ENCODE results near the gene OR4F6.
"Not testable (repeated sequence)": the region's sequence is repeated elsewhere in the genome, so short reads cannot be mapped to it uniquely, and the experiment has no call there.

DNA sequence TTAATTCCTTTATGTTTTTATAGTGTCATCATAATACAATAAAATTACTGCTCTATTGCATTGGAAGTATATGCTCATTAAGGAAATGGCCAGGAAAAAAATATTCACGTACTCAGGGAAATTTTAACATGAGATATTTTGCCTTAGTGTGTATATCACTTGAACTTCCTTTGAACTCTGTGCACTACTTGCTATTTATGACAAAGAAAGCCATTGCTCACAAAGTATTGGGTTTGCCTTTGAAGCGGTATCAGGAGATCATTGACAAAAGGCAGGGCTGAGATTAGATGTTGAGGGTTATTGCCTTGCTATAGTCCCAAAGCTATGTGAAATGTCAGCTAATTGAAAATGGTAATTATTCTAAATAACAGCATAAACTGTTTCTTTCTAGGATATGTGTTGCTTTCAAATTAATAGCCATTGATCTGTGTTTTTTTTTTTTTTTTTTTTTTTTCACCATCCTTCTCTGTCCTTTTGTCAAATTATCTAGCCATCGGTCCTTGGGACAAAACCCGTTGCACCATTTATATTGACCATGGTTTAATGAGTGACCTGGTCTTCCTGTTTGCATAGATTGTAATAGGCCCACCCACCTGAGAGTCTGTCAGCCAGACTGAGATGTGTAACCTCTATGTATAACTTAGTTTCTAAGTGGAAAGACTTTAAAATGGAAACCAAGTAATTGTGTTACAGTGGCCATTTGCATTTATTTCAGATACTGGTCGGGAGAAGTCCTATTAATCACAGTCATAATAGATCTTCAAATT lies 14.6 kb upstream of the OR4F6 start:
- TF ChIP-seq SUZ12 (IDR thresholded peaks at IDR 0.05; ENCODE audit: extremely low read depth, insufficient read depth, insufficient read length); YY1 (IDR thresholded peaks at IDR 0.05; ENCODE audit: insufficient read depth, insufficient read length): not testable (repeated sequence)

All from NT2/D1 (cell line).